ENCODE data around the gene EXOSC5. TPM values are rescaled to one million over a fixed set of nuclear protein-coding genes. Genes with fewer than 3 reads are reported as not detected.
A peak's percentile ranks its signal among the peaks of the same experiment; 100 is the strongest.

EXOSC5 gene
- total and polyA plus RNA-seq, 9 of the 15 experiments (the other 6 are each of a cell fraction or from before 2014, with no cell fraction given), result 10.9 to 75.5 (median 37.8) TPM

DNA sequence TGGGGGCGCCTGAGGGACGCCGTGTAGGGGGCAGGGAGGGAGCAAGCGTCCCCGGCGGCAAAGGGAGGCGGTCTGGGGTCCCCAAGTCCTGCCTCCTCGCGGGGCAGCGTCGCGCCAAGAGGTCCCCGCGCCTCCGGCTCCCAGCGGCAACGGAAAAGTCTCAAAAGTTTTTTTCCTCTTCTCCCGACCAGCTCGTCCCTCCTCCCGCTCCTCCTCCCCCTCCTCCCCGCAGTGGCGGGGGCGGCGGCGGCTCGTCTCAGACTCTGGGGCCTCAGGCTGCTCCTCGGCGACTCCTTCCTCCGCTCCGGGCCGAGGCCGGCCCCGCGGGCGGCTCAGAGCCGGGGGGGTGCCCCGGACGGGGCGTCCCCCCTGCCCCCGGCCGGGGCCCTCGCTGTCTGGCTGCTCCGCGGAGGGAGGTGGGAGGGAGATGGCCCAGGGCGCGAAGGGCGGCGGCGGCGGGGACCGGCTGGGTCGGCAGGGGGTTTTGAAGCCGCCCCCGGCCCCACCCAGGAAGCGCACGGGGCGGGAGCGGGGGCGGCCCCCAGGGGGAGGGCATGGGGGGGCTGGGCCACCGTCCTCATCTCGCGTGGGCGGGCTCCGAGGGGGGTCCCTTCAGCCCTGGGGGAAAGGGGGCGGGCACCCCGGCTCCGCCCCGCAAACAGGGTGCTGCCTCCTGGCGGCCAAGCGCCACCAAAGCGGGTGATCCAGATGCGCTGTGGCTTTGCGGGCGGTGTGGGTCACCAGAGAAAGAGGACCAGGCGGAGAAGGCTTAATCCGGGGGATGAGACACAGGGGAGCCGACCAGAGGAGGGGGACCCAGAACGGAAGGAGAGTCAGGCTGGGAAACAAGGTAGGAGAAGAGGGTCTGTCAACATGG is 43.5 kb downstream of the EXOSC5 start, which contains the start of gene TGFB1 (continued):
- TF ChIP-seq, protein P1, sequence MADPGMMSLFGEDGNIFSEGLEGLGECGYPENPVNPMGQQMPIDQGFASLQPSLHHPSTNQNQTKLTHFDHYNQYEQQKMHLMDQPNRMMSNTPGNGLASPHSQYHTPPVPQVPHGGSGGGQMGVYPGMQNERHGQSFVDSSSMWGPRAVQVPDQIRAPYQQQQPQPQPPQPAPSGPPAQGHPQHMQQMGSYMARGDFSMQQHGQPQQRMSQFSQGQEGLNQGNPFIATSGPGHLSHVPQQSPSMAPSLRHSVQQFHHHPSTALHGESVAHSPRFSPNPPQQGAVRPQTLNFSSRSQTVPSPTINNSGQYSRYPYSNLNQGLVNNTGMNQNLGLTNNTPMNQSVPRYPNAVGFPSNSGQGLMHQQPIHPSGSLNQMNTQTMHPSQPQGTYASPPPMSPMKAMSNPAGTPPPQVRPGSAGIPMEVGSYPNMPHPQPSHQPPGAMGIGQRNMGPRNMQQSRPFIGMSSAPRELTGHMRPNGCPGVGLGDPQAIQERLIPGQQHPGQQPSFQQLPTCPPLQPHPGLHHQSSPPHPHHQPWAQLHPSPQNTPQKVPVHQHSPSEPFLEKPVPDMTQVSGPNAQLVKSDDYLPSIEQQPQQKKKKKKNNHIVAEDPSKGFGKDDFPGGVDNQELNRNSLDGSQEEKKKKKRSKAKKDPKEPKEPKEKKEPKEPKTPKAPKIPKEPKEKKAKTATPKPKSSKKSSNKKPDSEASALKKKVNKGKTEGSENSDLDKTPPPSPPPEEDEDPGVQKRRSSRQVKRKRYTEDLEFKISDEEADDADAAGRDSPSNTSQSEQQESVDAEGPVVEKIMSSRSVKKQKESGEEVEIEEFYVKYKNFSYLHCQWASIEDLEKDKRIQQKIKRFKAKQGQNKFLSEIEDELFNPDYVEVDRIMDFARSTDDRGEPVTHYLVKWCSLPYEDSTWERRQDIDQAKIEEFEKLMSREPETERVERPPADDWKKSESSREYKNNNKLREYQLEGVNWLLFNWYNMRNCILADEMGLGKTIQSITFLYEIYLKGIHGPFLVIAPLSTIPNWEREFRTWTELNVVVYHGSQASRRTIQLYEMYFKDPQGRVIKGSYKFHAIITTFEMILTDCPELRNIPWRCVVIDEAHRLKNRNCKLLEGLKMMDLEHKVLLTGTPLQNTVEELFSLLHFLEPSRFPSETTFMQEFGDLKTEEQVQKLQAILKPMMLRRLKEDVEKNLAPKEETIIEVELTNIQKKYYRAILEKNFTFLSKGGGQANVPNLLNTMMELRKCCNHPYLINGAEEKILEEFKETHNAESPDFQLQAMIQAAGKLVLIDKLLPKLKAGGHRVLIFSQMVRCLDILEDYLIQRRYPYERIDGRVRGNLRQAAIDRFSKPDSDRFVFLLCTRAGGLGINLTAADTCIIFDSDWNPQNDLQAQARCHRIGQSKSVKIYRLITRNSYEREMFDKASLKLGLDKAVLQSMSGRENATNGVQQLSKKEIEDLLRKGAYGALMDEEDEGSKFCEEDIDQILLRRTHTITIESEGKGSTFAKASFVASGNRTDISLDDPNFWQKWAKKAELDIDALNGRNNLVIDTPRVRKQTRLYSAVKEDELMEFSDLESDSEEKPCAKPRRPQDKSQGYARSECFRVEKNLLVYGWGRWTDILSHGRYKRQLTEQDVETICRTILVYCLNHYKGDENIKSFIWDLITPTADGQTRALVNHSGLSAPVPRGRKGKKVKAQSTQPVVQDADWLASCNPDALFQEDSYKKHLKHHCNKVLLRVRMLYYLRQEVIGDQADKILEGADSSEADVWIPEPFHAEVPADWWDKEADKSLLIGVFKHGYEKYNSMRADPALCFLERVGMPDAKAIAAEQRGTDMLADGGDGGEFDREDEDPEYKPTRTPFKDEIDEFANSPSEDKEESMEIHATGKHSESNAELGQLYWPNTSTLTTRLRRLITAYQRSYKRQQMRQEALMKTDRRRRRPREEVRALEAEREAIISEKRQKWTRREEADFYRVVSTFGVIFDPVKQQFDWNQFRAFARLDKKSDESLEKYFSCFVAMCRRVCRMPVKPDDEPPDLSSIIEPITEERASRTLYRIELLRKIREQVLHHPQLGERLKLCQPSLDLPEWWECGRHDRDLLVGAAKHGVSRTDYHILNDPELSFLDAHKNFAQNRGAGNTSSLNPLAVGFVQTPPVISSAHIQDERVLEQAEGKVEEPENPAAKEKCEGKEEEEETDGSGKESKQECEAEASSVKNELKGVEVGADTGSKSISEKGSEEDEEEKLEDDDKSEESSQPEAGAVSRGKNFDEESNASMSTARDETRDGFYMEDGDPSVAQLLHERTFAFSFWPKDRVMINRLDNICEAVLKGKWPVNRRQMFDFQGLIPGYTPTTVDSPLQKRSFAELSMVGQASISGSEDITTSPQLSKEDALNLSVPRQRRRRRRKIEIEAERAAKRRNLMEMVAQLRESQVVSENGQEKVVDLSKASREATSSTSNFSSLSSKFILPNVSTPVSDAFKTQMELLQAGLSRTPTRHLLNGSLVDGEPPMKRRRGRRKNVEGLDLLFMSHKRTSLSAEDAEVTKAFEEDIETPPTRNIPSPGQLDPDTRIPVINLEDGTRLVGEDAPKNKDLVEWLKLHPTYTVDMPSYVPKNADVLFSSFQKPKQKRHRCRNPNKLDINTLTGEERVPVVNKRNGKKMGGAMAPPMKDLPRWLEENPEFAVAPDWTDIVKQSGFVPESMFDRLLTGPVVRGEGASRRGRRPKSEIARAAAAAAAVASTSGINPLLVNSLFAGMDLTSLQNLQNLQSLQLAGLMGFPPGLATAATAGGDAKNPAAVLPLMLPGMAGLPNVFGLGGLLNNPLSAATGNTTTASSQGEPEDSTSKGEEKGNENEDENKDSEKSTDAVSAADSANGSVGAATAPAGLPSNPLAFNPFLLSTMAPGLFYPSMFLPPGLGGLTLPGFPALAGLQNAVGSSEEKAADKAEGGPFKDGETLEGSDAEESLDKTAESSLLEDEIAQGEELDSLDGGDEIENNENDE (IDR thresholded peaks at IDR 0.05; ENCODE audit: low read depth, low read length), result no peak
- TF ChIP-seq ZKSCAN1 (IDR thresholded peaks at IDR 0.05; ENCODE audit: low read depth, low read length), result 0 out of 2 replicates have a peak, but pooled peaks have one; percentile 3
- TF ChIP-seq, protein P2, sequence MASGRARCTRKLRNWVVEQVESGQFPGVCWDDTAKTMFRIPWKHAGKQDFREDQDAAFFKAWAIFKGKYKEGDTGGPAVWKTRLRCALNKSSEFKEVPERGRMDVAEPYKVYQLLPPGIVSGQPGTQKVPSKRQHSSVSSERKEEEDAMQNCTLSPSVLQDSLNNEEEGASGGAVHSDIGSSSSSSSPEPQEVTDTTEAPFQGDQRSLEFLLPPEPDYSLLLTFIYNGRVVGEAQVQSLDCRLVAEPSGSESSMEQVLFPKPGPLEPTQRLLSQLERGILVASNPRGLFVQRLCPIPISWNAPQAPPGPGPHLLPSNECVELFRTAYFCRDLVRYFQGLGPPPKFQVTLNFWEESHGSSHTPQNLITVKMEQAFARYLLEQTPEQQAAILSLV (tag; IDR thresholded peaks at IDR 0.05), result no peak
- TF ChIP-seq C11orf30 (IDR thresholded peaks at IDR 0.05; ENCODE audit: low read depth), result no peak
- TF ChIP-seq, protein P3, sequence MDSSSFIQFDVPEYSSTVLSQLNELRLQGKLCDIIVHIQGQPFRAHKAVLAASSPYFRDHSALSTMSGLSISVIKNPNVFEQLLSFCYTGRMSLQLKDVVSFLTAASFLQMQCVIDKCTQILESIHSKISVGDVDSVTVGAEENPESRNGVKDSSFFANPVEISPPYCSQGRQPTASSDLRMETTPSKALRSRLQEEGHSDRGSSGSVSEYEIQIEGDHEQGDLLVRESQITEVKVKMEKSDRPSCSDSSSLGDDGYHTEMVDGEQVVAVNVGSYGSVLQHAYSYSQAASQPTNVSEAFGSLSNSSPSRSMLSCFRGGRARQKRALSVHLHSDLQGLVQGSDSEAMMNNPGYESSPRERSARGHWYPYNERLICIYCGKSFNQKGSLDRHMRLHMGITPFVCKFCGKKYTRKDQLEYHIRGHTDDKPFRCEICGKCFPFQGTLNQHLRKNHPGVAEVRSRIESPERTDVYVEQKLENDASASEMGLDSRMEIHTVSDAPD (CRISPR knock-in tag; IDR thresholded peaks at IDR 0.05), result no peak
- no peak for TF ChIP-seq SREBF2 (CRISPR knock-in tag; IDR thresholded peaks at IDR 0.05)
- TF ChIP-seq MEF2A (IDR thresholded peaks at IDR 0.05; ENCODE audit: control insufficient read depth, low read depth, low read length), result no peak
- no peak for TF ChIP-seq XRCC4 (IDR thresholded peaks at IDR 0.05; ENCODE audit: extremely low read depth, insufficient read depth, insufficient read length)
- no peak for TF ChIP-seq E2F3 (CRISPR knock-in tag; IDR thresholded peaks at IDR 0.05)
- TF ChIP-seq NCOA1 (IDR thresholded peaks at IDR 0.05; ENCODE audit: low read depth), result no peak
